Measurements from ENCODE around the gene ADCK2. TPM values are rescaled to one million over a fixed set of nuclear protein-coding genes. Genes with fewer than 3 reads are reported as not detected.
"Not testable (repeated sequence)": the region's sequence is repeated elsewhere in the genome, so short reads cannot be mapped to it uniquely, and the experiment has no call there.

Gene ADCK2
- total RNA-seq, 2 experiments from 2014 or later, result 23.4 to 23.9 TPM

- peaks cover 14% of the 10 kb centered on the region for H3K4me1 Mint-ChIP-seq
- H3K27ac Mint-ChIP-seq, result no peak overlapping the region
- peaks cover 19% of the 10 kb centered on the region for H3K27me3 Mint-ChIP-seq
These were observed 18.7 kb upstream of the ADCK2 start for GRCh38 chr7:140654109-140654387.

GRCh38 chr7:140654661-140655060 lies 18.1 kb upstream of the ADCK2 start:
- no peaks in the 10 kb centered on the region for H3K36me3 Mint-ChIP-seq (ENCODE audit: low read depth)
- peaks cover 22% of the 10 kb centered on the region for H3K27me3 Mint-ChIP-seq
- DNase-seq, result no peak
- CTCF ChIA-PET, result no interaction called here
- H3K27ac Mint-ChIP-seq, result no peak overlapping the region
- peaks cover 14% of the 10 kb centered on the region for H3K4me1 Mint-ChIP-seq
- no peak overlapping the region for H3K4me3 Mint-ChIP-seq
- POLR2A ChIA-PET, result no interaction called here
- H3K9me3 Mint-ChIP-seq, result no peaks in the 10 kb centered on the region

More at GRCh38 chr7:140654109-140654387, 18.7 kb upstream of the ADCK2 start:
- Mint-ChIP-seq H3K4me3 (no peak overlapping the region), H3K36me3 (ENCODE audit: low read depth) (no peaks in the 10 kb centered on the region), H3K9me3 (no peaks in the 10 kb centered on the region)
- ChIA-PET CTCF (interaction anchor here (0.9 to 3.3 kb wide), 6 partner anchors 47 to 178 kb away, joined by 3 to 19 read pairs (median 6); no protein-coding TSS in a partner anchor), POLR2A (no interaction called here)
- no peak for DNase-seq

- no peak overlapping the region for H3K27ac Mint-ChIP-seq
- no peak for DNase-seq
- H3K4me1 Mint-ChIP-seq, result peaks cover 14% of the 10 kb centered on the region
- H3K4me3 Mint-ChIP-seq, result no peak overlapping the region
- H3K27me3 Mint-ChIP-seq, result peaks cover 26% of the 10 kb centered on the region
- no peaks in the 10 kb centered on the region for H3K36me3 Mint-ChIP-seq (ENCODE audit: low read depth)
- ChIA-PET CTCF (interaction anchor here (1.0 to 2.2 kb wide), 4 partner anchors 8 to 138 kb away, joined by 3 to 8 read pairs (median 3); no protein-coding TSS in a partner anchor), POLR2A (interaction anchor here (0.9 to 1.6 kb wide), 2 partner anchors 177 to 258 kb away, joined by 3 to 4 read pairs; partner anchors contain the start of gene SLC37A3)
- no peaks in the 10 kb centered on the region for H3K9me3 Mint-ChIP-seq
These were observed 17.0 kb upstream of the ADCK2 start for GRCh38 chr7:140655511-140656408.

- Mint-ChIP-seq H3K27me3 (peaks cover 26% of the 10 kb centered on the region), H3K27ac (no peak overlapping the region), H3K4me3 (peak overlapping the region; percentile 64), H3K36me3 (ENCODE audit: low read depth) (no peaks in the 10 kb centered on the region), H3K4me1 (peaks cover 14% of the 10 kb centered on the region), H3K9me3 (no peaks in the 10 kb centered on the region)
- peak; percentile 47 for DNase-seq
- ChIA-PET POLR2A (interaction anchor here (0.7 to 1.6 kb wide), 3 partner anchors 12 to 259 kb away, joined by 3 to 4 read pairs (median 3); partner anchors contain the start of gene SLC37A3), CTCF (interaction anchor here (0.9 to 2.2 kb wide), 6 partner anchors 10 to 356 kb away, joined by 3 to 8 read pairs (median 3); no protein-coding TSS in a partner anchor)
These were observed 15.9 kb upstream of the ADCK2 start for GRCh38 chr7:140656548-140657515.

GRCh38 chr7:140657891-140658290 lies 14.9 kb upstream of the ADCK2 start:
- no peaks in the 10 kb centered on the region for H3K36me3 Mint-ChIP-seq (ENCODE audit: low read depth)
- no peak overlapping the region for H3K27ac Mint-ChIP-seq
- H3K27me3 Mint-ChIP-seq, result peaks cover 24% of the 10 kb centered on the region
- H3K9me3 Mint-ChIP-seq, result no peaks in the 10 kb centered on the region
- CTCF ChIA-PET, result no interaction called here
- H3K4me3 Mint-ChIP-seq, result no peak overlapping the region
- no peak for DNase-seq
- H3K4me1 Mint-ChIP-seq, result peaks cover 14% of the 10 kb centered on the region
- POLR2A ChIA-PET, result no interaction called here

GRCh38 chr7:140659856-140660255 lies 12.9 kb upstream of the ADCK2 start:
- CTCF ChIA-PET, result interaction anchor here (1.2 kb wide), 1 partner anchor 116 kb away, joined by 4 read pairs; no protein-coding TSS in a partner anchor
- DNase-seq, result no peak
- no peaks in the 10 kb centered on the region for H3K9me3 Mint-ChIP-seq

GRCh38 chr7:140661124-140661523 lies 11.6 kb upstream of the ADCK2 start:
- DNase-seq, result no peak
- Mint-ChIP-seq H3K9me3 (no peaks in the 10 kb centered on the region), H3K36me3 (ENCODE audit: low read depth) (no peaks in the 10 kb centered on the region), H3K4me3 (no peak overlapping the region), H3K27ac (no peak overlapping the region), H3K4me1 (peaks cover 8% of the 10 kb centered on the region), H3K27me3 (peaks cover 41% of the 10 kb centered on the region)
- POLR2A ChIA-PET, result interaction anchor here (1.2 kb wide), 1 partner anchor 14 kb away, joined by 4 read pairs; no protein-coding TSS in a partner anchor
- CTCF ChIA-PET, result interaction anchor here (0.9 to 1.2 kb wide), 2 partner anchors 217 to 321 kb away, joined by 3 read pairs; no protein-coding TSS in a partner anchor

More at GRCh38 chr7:140659856-140660255, 12.9 kb upstream of the ADCK2 start:
- POLR2A ChIA-PET, result no interaction called here
- H3K4me3 Mint-ChIP-seq, result no peak overlapping the region
- H3K27ac Mint-ChIP-seq, result no peak overlapping the region
- peaks cover 34% of the 10 kb centered on the region for H3K27me3 Mint-ChIP-seq
- H3K36me3 Mint-ChIP-seq (ENCODE audit: low read depth), result no peaks in the 10 kb centered on the region
- H3K4me1 Mint-ChIP-seq, result peaks cover 13% of the 10 kb centered on the region

- H3K4me3 Mint-ChIP-seq; H3K4me1 Mint-ChIP-seq; H3K9me3 Mint-ChIP-seq; H3K36me3 Mint-ChIP-seq (ENCODE audit: low read depth); POLR2A ChIA-PET; DNase-seq; H3K27ac Mint-ChIP-seq; CTCF ChIA-PET: not testable (repeated sequence)
- peaks cover 33% of the 10 kb centered on the region for H3K27me3 Mint-ChIP-seq
These were observed 9.8 kb upstream of the ADCK2 start for GRCh38 chr7:140662938-140663337.

- H3K27me3 Mint-ChIP-seq, result peaks cover 24% of the 10 kb centered on the region
- H3K4me3 Mint-ChIP-seq, result no peak overlapping the region
- H3K27ac Mint-ChIP-seq, result no peak overlapping the region
- DNase-seq, result no peak
- H3K36me3 Mint-ChIP-seq (ENCODE audit: low read depth), result no peaks in the 10 kb centered on the region
- POLR2A ChIA-PET, result no interaction called here
- H3K4me1 Mint-ChIP-seq, result peaks cover 5% of the 10 kb centered on the region
- CTCF ChIA-PET, result no interaction called here
- H3K9me3 Mint-ChIP-seq, result no peaks in the 10 kb centered on the region
These were observed 5.3 kb upstream of the ADCK2 start for GRCh38 chr7:140667476-140667875.

GRCh38 chr7:140668641-140669040 lies 4.1 kb upstream of the ADCK2 start:
- no peak overlapping the region for H3K27ac Mint-ChIP-seq
- no peaks in the 10 kb centered on the region for H3K36me3 Mint-ChIP-seq (ENCODE audit: low read depth)
- H3K4me3 Mint-ChIP-seq, result no peak overlapping the region
- no peak for DNase-seq
- POLR2A ChIA-PET, result interaction anchor here (1.1 to 1.3 kb wide), 2 partner anchors 12 to 33 kb away, joined by 3 read pairs; no protein-coding TSS in a partner anchor
- H3K9me3 Mint-ChIP-seq, result no peaks in the 10 kb centered on the region
- peaks cover 20% of the 10 kb centered on the region for H3K27me3 Mint-ChIP-seq
- CTCF ChIA-PET, result no interaction called here
- H3K4me1 Mint-ChIP-seq, result peaks cover 9% of the 10 kb centered on the region

GRCh38 chr7:140669352-140669751 lies 3.4 kb upstream of the ADCK2 start:
- DNase-seq, result no peak
- Mint-ChIP-seq H3K4me3 (no peak overlapping the region), H3K36me3 (ENCODE audit: low read depth) (no peaks in the 10 kb centered on the region), H3K4me1 (peaks cover 16% of the 10 kb centered on the region), H3K9me3 (no peaks in the 10 kb centered on the region), H3K27ac (no peak overlapping the region), H3K27me3 (peaks cover 16% of the 10 kb centered on the region)
- ChIA-PET POLR2A (interaction anchor here (1.1 kb wide), 1 partner anchor 33 kb away, joined by 3 read pairs; no protein-coding TSS in a partner anchor), CTCF (interaction anchor here (1.0 to 1.1 kb wide), 2 partner anchors 13 to 16 kb away, joined by 3 read pairs; no protein-coding TSS in a partner anchor)

GRCh38 chr7:140669862-140670261 lies 2.9 kb upstream of the ADCK2 start:
- not testable (repeated sequence) for H3K27ac Mint-ChIP-seq

More at GRCh38 chr7:140669862-140670261, 2.9 kb upstream of the ADCK2 start:
- CTCF ChIA-PET, result interaction anchor here (1.0 to 1.1 kb wide), 2 partner anchors 14 to 17 kb away, joined by 3 read pairs; no protein-coding TSS in a partner anchor
- POLR2A ChIA-PET, result interaction anchor here (1.1 kb wide), 1 partner anchor 32 kb away, joined by 3 read pairs; no protein-coding TSS in a partner anchor
- Mint-ChIP-seq H3K4me1 (peaks cover 21% of the 10 kb centered on the region), H3K27me3 (peaks cover 13% of the 10 kb centered on the region)
- not testable (repeated sequence) for H3K4me3 Mint-ChIP-seq; H3K9me3 Mint-ChIP-seq; DNase-seq; H3K36me3 Mint-ChIP-seq (ENCODE audit: low read depth)

All from activated CD4-positive, alpha-beta memory T cell treated with anti-CD3 and anti-CD28 coated beads, Interleukin-2, amount 10 ng/mL, durations not matched to agents 7 days and 5 days (primary cell).